GM19239 (cell line): ENCODE results near the gene RIBC2.
"Not testable (repeated sequence)": the region's sequence is repeated elsewhere in the genome, so short reads cannot be mapped to it uniquely, and the experiment has no call there.

Source experiments
- DNase-seq: peaks from one replicate; pipeline ENCODE4 v3.0.0; 2011; ENCODE audit warnings: low spot score; ENCODE audit not compliant: insufficient read length
- FAIRE-seq: peaks from 2 replicates; lab custom pipeline; 2011; peaks lifted over from hg19 to GRCh38; lab: Jason Lieb, UNC

The RIBC2 gene

GRCh38 chr22:45446216-45446615 lies 32.7 kb downstream of the RIBC2 start:
- DNase-seq (no peak), FAIRE-seq (no peak)

GRCh38 chr22:45447596-45447995 lies 34.1 kb downstream of the RIBC2 start:
- not testable (repeated sequence) for DNase-seq, FAIRE-seq

GRCh38 chr22:45448431-45448830 lies 34.9 kb downstream of the RIBC2 start:
- FAIRE-seq (no peak), DNase-seq (no peak)

- FAIRE-seq, DNase-seq: not testable (repeated sequence)
These were observed 35.9 kb downstream of the RIBC2 start for GRCh38 chr22:45449442-45449841.

- FAIRE-seq (no peak), DNase-seq (no peak)
These were observed 36.8 kb downstream of the RIBC2 start for GRCh38 chr22:45450101-45450785.

GRCh38 chr22:45450921-45451651 lies 37.6 kb downstream of the RIBC2 start:
- FAIRE-seq = no peak
- DNase-seq = no peak

- FAIRE-seq (no peak), DNase-seq (no peak)
These were observed 38.5 kb downstream of the RIBC2 start for GRCh38 chr22:45451972-45452371.

- FAIRE-seq (no peak), DNase-seq (no peak)
These were observed 39.3 kb downstream of the RIBC2 start for GRCh38 chr22:45452565-45453379.

GRCh38 chr22:45453764-45454163 lies 40.3 kb downstream of the RIBC2 start:
- DNase-seq (no peak), FAIRE-seq (no peak)

- DNase-seq (no peak), FAIRE-seq (no peak)
These were observed 40.8 kb downstream of the RIBC2 start for GRCh38 chr22:45454275-45454674.

- FAIRE-seq = no peak
- no peak for DNase-seq
These were observed 41.7 kb downstream of the RIBC2 start for GRCh38 chr22:45455212-45455611.

GRCh38 chr22:45455621-45456020 lies 42.1 kb downstream of the RIBC2 start:
- FAIRE-seq (no peak), DNase-seq (no peak)

- no peak for FAIRE-seq
These were observed 43.3 kb downstream of the RIBC2 start for GRCh38 chr22:45456811-45457210.

GRCh38 chr22:45458532-45458931 lies 45.0 kb downstream of the RIBC2 start:
- DNase-seq = no peak
- FAIRE-seq = no peak

More at GRCh38 chr22:45456811-45457210, 43.3 kb downstream of the RIBC2 start:
- DNase-seq = no peak

- FAIRE-seq (no peak), DNase-seq (no peak)
These were observed 45.7 kb downstream of the RIBC2 start for GRCh38 chr22:45459235-45459634.

GRCh38 chr22:45460288-45461109 lies 47.0 kb downstream of the RIBC2 start:
- no peak for DNase-seq
- no peak for FAIRE-seq

GRCh38 chr22:45462034-45462655 lies 48.7 kb downstream of the RIBC2 start:
- DNase-seq (no peak), FAIRE-seq (peak; percentile 40)

- FAIRE-seq, DNase-seq: not testable (repeated sequence)
These were observed 50.2 kb downstream of the RIBC2 start for GRCh38 chr22:45463691-45464090.

GRCh38 chr22:45465633-45466032 lies 52.1 kb downstream of the RIBC2 start:
- no peak for DNase-seq
- no peak for FAIRE-seq

- FAIRE-seq = no peak
- no peak for DNase-seq
These were observed 55.4 kb downstream of the RIBC2 start for GRCh38 chr22:45468872-45469271.
